ENCODE data around the gene NFE2L2.
A peak's percentile ranks its signal among the peaks of the same experiment; 100 is the strongest.
"Not testable (repeated sequence)": the region's sequence is repeated elsewhere in the genome, so short reads cannot be mapped to it uniquely, and the experiment has no call there.

The NFE2L2 gene

GRCh38 chr2:177279847-177280246 is 15.3 kb upstream of the NFE2L2 start:
- no peak for FAIRE-seq

GRCh38 chr2:177275743-177276055 is 11.2 kb upstream of the NFE2L2 start:
- no peak for FAIRE-seq

- no peak for FAIRE-seq
Measured at GRCh38 chr2:177275040-177275742, 10.7 kb upstream of the NFE2L2 start.

GRCh38 chr2:177273408-177273807 is 8.9 kb upstream of the NFE2L2 start:
- no peak for FAIRE-seq

- FAIRE-seq: no peak
Measured at GRCh38 chr2:177272765-177273164, 8.2 kb upstream of the NFE2L2 start.

GRCh38 chr2:177271981-177272666 is 7.6 kb upstream of the NFE2L2 start:
- FAIRE-seq: no peak

- no peak for FAIRE-seq
Measured at GRCh38 chr2:177270531-177270930, 6.0 kb upstream of the NFE2L2 start.

- FAIRE-seq: no peak
Measured at GRCh38 chr2:177268901-177269300, 4.4 kb upstream of the NFE2L2 start.

GRCh38 chr2:177268187-177268871 is 3.8 kb upstream of the NFE2L2 start:
- no peak for FAIRE-seq

- not testable (repeated sequence) for FAIRE-seq
Measured at GRCh38 chr2:177266955-177267354, 2.4 kb upstream of the NFE2L2 start.

GRCh38 chr2:177265824-177266817 is 1.6 kb upstream of the NFE2L2 start:
- peak; percentile 26 for FAIRE-seq

GRCh38 chr2:177264209-177264692 is 276 bp downstream of the NFE2L2 start:
- no peak for FAIRE-seq

- no peak for FAIRE-seq
Measured at GRCh38 chr2:177263451-177264208, 897 bp downstream of the NFE2L2 start.

- FAIRE-seq: peak; percentile 38
Measured at GRCh38 chr2:177262958-177263450, 1.5 kb downstream of the NFE2L2 start.

- no peak for FAIRE-seq
Measured at GRCh38 chr2:177262092-177262491, 2.4 kb downstream of the NFE2L2 start.

- FAIRE-seq: no peak
Measured at GRCh38 chr2:177261116-177262060, 3.1 kb downstream of the NFE2L2 start.

- FAIRE-seq: no peak
Measured at GRCh38 chr2:177260379-177260778, 4.1 kb downstream of the NFE2L2 start.

GRCh38 chr2:177258059-177258458 is 6.5 kb downstream of the NFE2L2 start:
- no peak for FAIRE-seq

- FAIRE-seq: no peak
Measured at GRCh38 chr2:177257471-177257870, 7.1 kb downstream of the NFE2L2 start.

GRCh38 chr2:177256695-177257094 is 7.8 kb downstream of the NFE2L2 start:
- no peak for FAIRE-seq

- FAIRE-seq: no peak
Measured at GRCh38 chr2:177256026-177256425, 8.5 kb downstream of the NFE2L2 start.

Data from TTC549 (cell line).